ENCODE measurements around the gene PTPRT.

PTPRT gene

DNA sequence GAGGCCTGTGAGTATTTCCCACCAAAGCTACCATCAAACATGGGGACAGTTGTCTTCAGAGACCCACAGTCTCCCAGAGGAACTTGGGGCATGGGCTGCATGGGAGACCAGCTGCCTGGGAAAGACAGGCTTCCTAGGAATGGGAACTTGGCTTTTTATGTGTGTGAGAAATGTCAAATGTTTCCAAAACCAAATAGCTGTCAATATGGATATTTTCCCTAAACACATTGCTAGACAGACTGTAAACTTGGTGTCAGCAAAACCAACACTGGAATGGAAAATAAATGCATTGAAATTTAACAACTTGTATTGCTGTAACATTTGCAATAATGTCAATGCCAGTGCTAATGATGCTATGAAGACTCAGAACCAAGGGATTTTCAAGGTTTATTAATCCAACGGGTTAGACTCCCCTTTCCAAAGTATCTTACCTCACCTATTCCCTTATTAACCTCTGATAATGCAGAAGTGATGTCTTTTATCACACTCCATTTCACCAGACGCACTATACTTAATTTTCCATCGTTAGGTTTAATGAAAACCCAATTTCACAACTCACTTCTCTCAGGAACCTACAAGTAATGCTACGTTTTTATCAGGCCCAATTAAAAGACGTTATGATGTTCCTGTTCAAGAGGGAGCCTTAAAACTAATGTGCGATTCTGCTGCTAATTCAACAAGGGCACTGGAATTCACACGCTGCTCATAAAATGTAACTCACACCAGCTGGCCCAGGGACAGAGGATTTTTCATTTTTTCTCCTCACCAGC is 1025.4 kb downstream of the PTPRT start:
- no peaks in the 10 kb centered on the region for H3K79me2 ChIP-seq (ENCODE audit: insufficient read depth, low read length)
- no peak overlapping the region for H3K4me3 ChIP-seq (ENCODE audit: low read depth in 1 of 2, low read length in 2 of 2)
- no peak overlapping the region for H3K27ac ChIP-seq (ENCODE audit: low read length)
- no peaks in the 10 kb centered on the region for H3K9me3 ChIP-seq (ENCODE audit: insufficient read depth, low read length, severe bottlenecking)
- no peak for DNase-seq
- H2AFZ ChIP-seq (ENCODE audit: low read depth, low read length) = no peak overlapping the region
- no peak overlapping the region for H3K9ac ChIP-seq (ENCODE audit: low read depth, low read length)
- H3K4me2 ChIP-seq (ENCODE audit: insufficient read depth, low read length) = no peak overlapping the region
- H3K27me3 ChIP-seq (ENCODE audit: insufficient read depth, low read length, poor library complexity) = no peaks in the 10 kb centered on the region
- H3K36me3 ChIP-seq (ENCODE audit: insufficient read depth, low read length) = no peaks in the 10 kb centered on the region
- TF ChIP-seq, protein P1, sequence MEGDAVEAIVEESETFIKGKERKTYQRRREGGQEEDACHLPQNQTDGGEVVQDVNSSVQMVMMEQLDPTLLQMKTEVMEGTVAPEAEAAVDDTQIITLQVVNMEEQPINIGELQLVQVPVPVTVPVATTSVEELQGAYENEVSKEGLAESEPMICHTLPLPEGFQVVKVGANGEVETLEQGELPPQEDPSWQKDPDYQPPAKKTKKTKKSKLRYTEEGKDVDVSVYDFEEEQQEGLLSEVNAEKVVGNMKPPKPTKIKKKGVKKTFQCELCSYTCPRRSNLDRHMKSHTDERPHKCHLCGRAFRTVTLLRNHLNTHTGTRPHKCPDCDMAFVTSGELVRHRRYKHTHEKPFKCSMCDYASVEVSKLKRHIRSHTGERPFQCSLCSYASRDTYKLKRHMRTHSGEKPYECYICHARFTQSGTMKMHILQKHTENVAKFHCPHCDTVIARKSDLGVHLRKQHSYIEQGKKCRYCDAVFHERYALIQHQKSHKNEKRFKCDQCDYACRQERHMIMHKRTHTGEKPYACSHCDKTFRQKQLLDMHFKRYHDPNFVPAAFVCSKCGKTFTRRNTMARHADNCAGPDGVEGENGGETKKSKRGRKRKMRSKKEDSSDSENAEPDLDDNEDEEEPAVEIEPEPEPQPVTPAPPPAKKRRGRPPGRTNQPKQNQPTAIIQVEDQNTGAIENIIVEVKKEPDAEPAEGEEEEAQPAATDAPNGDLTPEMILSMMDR (IDR thresholded peaks at IDR 0.05; ENCODE audit: borderline replicate concordance, extremely low read depth, low read length, poor library complexity, severe bottlenecking) = no peak
- TF ChIP-seq EZH2 (IDR thresholded peaks at IDR 0.05; ENCODE audit: borderline replicate concordance, low read depth, low read length, severe bottlenecking) = no peak
- no peak for ATAC-seq (ENCODE audit: insufficient read depth, low read depth)
- no peaks in the 10 kb centered on the region for H4K20me1 ChIP-seq (ENCODE audit: insufficient read depth, low read length)
- no peaks in the 10 kb centered on the region for H3K4me1 ChIP-seq (ENCODE audit: insufficient read depth, low read length)

DNA sequence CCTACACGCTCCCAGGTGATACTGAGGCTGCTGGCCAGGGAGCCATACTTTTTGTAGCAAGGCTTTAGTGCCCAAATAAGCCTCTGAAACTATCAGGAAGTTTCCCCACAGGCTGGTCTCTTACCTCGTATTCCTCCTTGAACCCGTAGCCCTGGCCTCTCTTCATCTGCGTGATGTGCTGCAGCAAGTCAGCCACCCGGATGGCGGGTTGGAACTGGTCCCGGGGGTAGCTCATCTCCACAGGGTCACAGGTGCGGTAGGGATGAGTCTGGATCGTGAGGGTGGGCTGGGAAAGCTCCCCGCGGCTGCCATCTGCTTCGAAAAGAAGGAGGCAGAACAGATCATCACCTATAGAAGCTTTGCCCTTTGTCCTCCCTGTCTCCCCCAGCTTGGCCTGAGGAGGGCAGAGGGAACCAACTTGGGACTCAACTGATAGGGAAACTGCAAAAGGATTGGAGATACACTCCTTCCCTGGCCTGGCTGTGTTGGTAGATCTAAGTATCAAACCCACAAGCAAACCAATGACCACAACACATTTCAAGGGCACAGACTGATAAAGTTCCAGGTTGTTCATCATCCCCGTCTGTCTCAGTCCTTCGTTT is 1028.4 kb downstream of the PTPRT start:
- no peak for ATAC-seq (ENCODE audit: insufficient read depth, low read depth)
- Histone ChIP-seq H3K9me3 (ENCODE audit: insufficient read depth, low read length, severe bottlenecking) (no peaks in the 10 kb centered on the region), H3K27me3 (ENCODE audit: insufficient read depth, low read length, poor library complexity) (no peaks in the 10 kb centered on the region), H3K4me1 (ENCODE audit: insufficient read depth, low read length) (no peaks in the 10 kb centered on the region), H3K4me2 (ENCODE audit: insufficient read depth, low read length) (no peak overlapping the region), H3K4me3 (ENCODE audit: low read depth in 1 of 2, low read length in 2 of 2) (no peak overlapping the region), H3K9ac (ENCODE audit: low read depth, low read length) (no peak overlapping the region), H4K20me1 (ENCODE audit: insufficient read depth, low read length) (no peaks in the 10 kb centered on the region), H3K79me2 (ENCODE audit: insufficient read depth, low read length) (no peaks in the 10 kb centered on the region), H2AFZ (ENCODE audit: low read depth, low read length) (no peak overlapping the region), H3K36me3 (ENCODE audit: insufficient read depth, low read length) (no peaks in the 10 kb centered on the region), H3K27ac (ENCODE audit: low read length) (no peak overlapping the region)
- TF ChIP-seq, protein P1 (IDR thresholded peaks at IDR 0.05; ENCODE audit: borderline replicate concordance, extremely low read depth, low read length, poor library complexity, severe bottlenecking) = no peak
- no peak for TF ChIP-seq EZH2 (IDR thresholded peaks at IDR 0.05; ENCODE audit: borderline replicate concordance, low read depth, low read length, severe bottlenecking)
- no peak for DNase-seq

DNA sequence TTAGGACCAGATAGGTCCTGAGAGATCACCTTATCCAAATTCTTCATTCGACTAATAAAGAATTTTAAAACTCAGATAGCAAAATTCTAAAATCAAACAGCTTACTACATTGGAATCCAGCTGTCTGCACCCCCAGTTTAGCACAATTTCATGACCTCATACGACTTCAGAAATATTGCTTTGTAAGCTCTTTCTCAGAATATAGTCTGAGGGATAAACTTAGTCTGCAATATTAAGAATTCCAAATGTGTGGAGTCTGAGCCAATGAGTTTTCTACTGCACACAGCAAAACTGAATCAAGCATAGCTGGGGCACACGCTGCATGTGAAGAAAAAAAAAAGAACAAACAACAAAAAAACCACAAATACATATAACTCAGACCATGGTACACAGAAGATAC is 1029.9 kb downstream of the PTPRT start:
- ATAC-seq (ENCODE audit: insufficient read depth, low read depth) (no peak), DNase-seq (no peak)
- Histone ChIP-seq H4K20me1 (ENCODE audit: insufficient read depth, low read length) (no peaks in the 10 kb centered on the region), H3K27ac (ENCODE audit: low read length) (no peak overlapping the region), H3K4me2 (ENCODE audit: insufficient read depth, low read length) (no peak overlapping the region), H3K9ac (ENCODE audit: low read depth, low read length) (no peak overlapping the region), H3K36me3 (ENCODE audit: insufficient read depth, low read length) (no peaks in the 10 kb centered on the region), H3K79me2 (ENCODE audit: insufficient read depth, low read length) (no peaks in the 10 kb centered on the region), H3K9me3 (ENCODE audit: insufficient read depth, low read length, severe bottlenecking) (no peaks in the 10 kb centered on the region), H3K4me1 (ENCODE audit: insufficient read depth, low read length) (no peaks in the 10 kb centered on the region), H3K4me3 (ENCODE audit: low read depth in 1 of 2, low read length in 2 of 2) (no peak overlapping the region), H2AFZ (ENCODE audit: low read depth, low read length) (no peak overlapping the region), H3K27me3 (ENCODE audit: insufficient read depth, low read length, poor library complexity) (no peaks in the 10 kb centered on the region)
- TF ChIP-seq EZH2 (IDR thresholded peaks at IDR 0.05; ENCODE audit: borderline replicate concordance, low read depth, low read length, severe bottlenecking) = no peak
- TF ChIP-seq, protein P1 (IDR thresholded peaks at IDR 0.05; ENCODE audit: borderline replicate concordance, extremely low read depth, low read length, poor library complexity, severe bottlenecking) = no peak
